Endothelial cell of umbilical vein (primary cell): ENCODE measurements around the gene CHCHD10. TPM values are rescaled to one million over a fixed set of nuclear protein-coding genes. Genes with fewer than 3 reads are reported as not detected.

Source experiments
- BruUV-seq: library from RNA; stranded (reverse); fragments of 400-500 nt; replicated peaks from 2 replicates; lab custom pipeline; 2021; lab: Mats Ljungman, UMichigan
- CTCF ChIA-PET: fragments of 300-600, 350-600 bp; sonication (Branson Sonifier 250); formaldehyde crosslinking; loops from one replicate; lab custom pipeline; 2021; ENCODE audit warnings: antibody characterized with exemption, inconsistent platforms; lab: Charles Lee
- POLR2A ChIA-PET: fragments of 300-600, 350-600 bp; sonication (Branson Sonifier 250); formaldehyde crosslinking; loops from one replicate; lab custom pipeline; 2021; ENCODE audit warnings: antibody characterized with exemption, inconsistent platforms; lab: Charles Lee
- DNase-seq: peaks from one replicate; pipeline ENCODE4 v3.0.0-alpha.2; 2011; ENCODE audit warnings: low read depth, low spot score
- FAIRE-seq: peaks from 2 replicates; lab custom pipeline; 2011; peaks lifted over from hg19 to GRCh38; lab: Jason Lieb, UNC
- H2AFZ ChIP-seq: 2 replicates; pipeline ENCODE4 v1.6.0; 2012; ENCODE audit warnings: low read depth, low read length, control low read depth, inconsistent platforms
- H3K27ac ChIP-seq: 2 replicates; pipeline ENCODE4 v1.5.1; 2011; ENCODE audit warnings: low read depth, mild to moderate bottlenecking, control low read depth, low read length, moderate library complexity; ENCODE audit not compliant: insufficient read depth
- H3K27me3 ChIP-seq, 2 experiments: 2 replicates each; pipeline versions ENCODE4 v1.6.0 to v1.6.1; 2011; ENCODE audit warnings: low read length in 2 of 2, mixed read lengths in 1 of 2; ENCODE audit not compliant: control insufficient read depth in 2 of 2, insufficient read depth in 2 of 2
- H3K36me3 ChIP-seq, 2 experiments: 2 replicates in 1 of 2; 3 replicates in 1 of 2; pipeline ENCODE4 v1.5.1; 2011; ENCODE audit warnings: low read length in 2 of 2, mild to moderate bottlenecking in 1 of 2, moderate library complexity in 1 of 2; ENCODE audit not compliant: control insufficient read depth in 2 of 2, insufficient read depth in 2 of 2; ENCODE audit errors: extremely low read depth in 1 of 2
- H3K4me1 ChIP-seq: 3 replicates; pipeline ENCODE4 v1.5.1; 2011; ENCODE audit warnings: mild to moderate bottlenecking, low read length; ENCODE audit not compliant: control insufficient read depth, insufficient read depth; ENCODE audit errors: extremely low read depth
- H3K4me2 ChIP-seq: 2 replicates; pipeline ENCODE4 v1.6.1; 2011; ENCODE audit warnings: low read length, control low read depth, mixed read lengths; ENCODE audit not compliant: insufficient read depth
- H3K4me3 ChIP-seq, 3 experiments: fragments of 200-600 bp in 1 of 3; sonication (generic), shearing (Covaris generic) in 1 of 3; replicated peaks in 1 of 3; 2 replicates each; pipeline ENCODE4 v1.5.1; 2011 to 2016; ENCODE audit warnings: control low read depth in 3 of 3, low read length in 3 of 3, mild to moderate bottlenecking in 2 of 3, inconsistent platforms in 1 of 3, low read depth in 1 of 3, moderate library complexity in 1 of 3; ENCODE audit not compliant: insufficient read depth in 1 of 3
- H3K79me2 ChIP-seq: 2 replicates; pipeline ENCODE4 v1.6.0; 2012; ENCODE audit warnings: low read length, inconsistent platforms; ENCODE audit not compliant: control insufficient read depth, insufficient read depth
- H3K9ac ChIP-seq: replicated peaks from 2 replicates; pipeline ENCODE3; 2011; ENCODE audit warnings: low read length, control low read depth; ENCODE audit not compliant: insufficient read depth; ENCODE audit errors: extremely low read depth
- H3K9me1 ChIP-seq: replicated peaks from 3 replicates; pipeline ENCODE4 v1.6.0; 2011; ENCODE audit warnings: mild to moderate bottlenecking, low read length; ENCODE audit not compliant: control insufficient read depth, insufficient read depth; ENCODE audit errors: extremely low read depth
- H3K9me3 ChIP-seq: replicated peaks from 2 replicates; pipeline ENCODE4 v1.5.1; 2012; ENCODE audit warnings: low read length, inconsistent platforms; ENCODE audit not compliant: control insufficient read depth, insufficient read depth
- H4K20me1 ChIP-seq: replicated peaks from 2 replicates; pipeline ENCODE3; 2011; ENCODE audit warnings: mild to moderate bottlenecking, low read length; ENCODE audit not compliant: control insufficient read depth, insufficient read depth; ENCODE audit errors: extremely low read depth
- CTCF ChIP-seq, 2 donors: IDR thresholded peaks; 1 replicate in 1 of 2; 2 replicates in 1 of 2; pipeline ENCODE4 v1.5.1; 2011; ENCODE audit warnings: low read length in 2 of 2, mild to moderate bottlenecking in 2 of 2, moderate library complexity in 2 of 2, control low read depth in 1 of 2, inconsistent platforms in 1 of 2, low read depth in 1 of 2; ENCODE audit not compliant: insufficient read depth in 1 of 2; ENCODE audit errors: extremely low read depth in 1 of 2
- EZH2 ChIP-seq: IDR thresholded peaks from 2 replicates; pipeline ENCODE4 v1.6.1; 2012; ENCODE audit warnings: borderline replicate concordance, low read depth, mild to moderate bottlenecking, moderate library complexity, low read length, inconsistent platforms; ENCODE audit not compliant: severe bottlenecking
- FOS ChIP-seq: IDR thresholded peaks from 2 replicates; pipeline ENCODE4 v1.6.1; 2011; ENCODE audit warnings: mild to moderate bottlenecking, low read length, moderate library complexity, borderline replicate concordance; ENCODE audit not compliant: insufficient read depth
- GATA2 ChIP-seq: IDR thresholded peaks from 2 replicates; pipeline ENCODE4 v1.7.0; 2011; ENCODE audit warnings: low read depth, mild to moderate bottlenecking, moderate library complexity, mixed read lengths, low read length; ENCODE audit not compliant: insufficient read length, insufficient read depth
- JUN ChIP-seq: IDR thresholded peaks from 2 replicates; pipeline ENCODE4 v1.6.1; 2011; ENCODE audit warnings: borderline replicate concordance, low read depth; ENCODE audit not compliant: insufficient read length, insufficient read depth
- MAX ChIP-seq: IDR thresholded peaks from 2 replicates; pipeline ENCODE4 v1.6.1; 2011; ENCODE audit not compliant: insufficient read depth, insufficient read length
- MYC ChIP-seq: IDR thresholded peaks from one replicate; pipeline ENCODE4 v1.6.1; 2011; ENCODE audit warnings: mild to moderate bottlenecking, low read depth, low read length
- POLR2A ChIP-seq: IDR thresholded peaks from 2 replicates; pipeline ENCODE4 v1.6.1; 2012; ENCODE audit warnings: low read depth, mild to moderate bottlenecking, control low read depth, low read length
- POLR2AphosphoS5 ChIP-seq: IDR thresholded peaks from 2 replicates; pipeline ENCODE4 v1.6.1; 2012; ENCODE audit warnings: low read depth, mild to moderate bottlenecking, control low read depth, low read length, moderate library complexity; ENCODE audit not compliant: insufficient read depth
- dilution Hi-C: fragments of 300-500 bp; cut with MboI; formaldehyde crosslinking; loops from one replicate; pipeline ENCODE4 v1.15.0; 2019; ENCODE audit warnings: low sequenced_read_pairs; ENCODE audit not compliant: extremely low pct_ligation_motif_present
- intact Hi-C: fragments of 100-400 bp; cut with micrococcal nuclease; formaldehyde crosslinking; loops from one replicate; pipeline ENCODE4 v1.10.0; 2022
- polyA plus RNA-seq, 4 experiments: library from polyadenylated mRNA; depleted of rRNA in 3 of 4; stranded (reverse) in 3 of 4; unstranded in 1 of 4; fragments of >200 nt; gene quantifications; 2 replicates each; pipeline versions ENCODE4 v1.2.1 to v1.2.3, GENCODE V29; 2011 to 2012; ENCODE audit warnings: missing spikeins in 1 of 4
- total RNA-seq: library from RNA; stranded (reverse); gene quantifications from 2 replicates; pipeline ENCODE4 v1.2.3, GENCODE V29; 2021

CHCHD10 gene
- total and polyA plus RNA-seq, 2 donors (not counting 3 experiments of a cell fraction or from before 2014, with no cell fraction given), result 28.1 to 75.6 TPM

- ChIA-PET POLR2A (no interaction called here), CTCF (interaction anchor here (1.4 kb wide), 1 partner anchor 34 kb away, joined by 6 read pairs; no protein-coding TSS in a partner anchor)
- Histone ChIP-seq H3K4me1 (no peaks in the 10 kb centered on the region), H3K79me2 (no peaks in the 10 kb centered on the region), H3K27me3 (no peaks in the 10 kb centered on the region), H2AFZ (no peak overlapping the region), H3K27ac (no peak overlapping the region), H3K36me3 (peaks cover 24 to 45% of the 10 kb centered on the region in 2 experiments), H3K9me1 (no peaks in the 10 kb centered on the region), H3K9me3 (no peaks in the 10 kb centered on the region), H3K4me2 (no peak overlapping the region), H4K20me1 (no peaks in the 10 kb centered on the region), H3K4me3 (no peak overlapping the region), H3K9ac (no peak overlapping the region)
- dilution Hi-C loops (no loop called here), intact Hi-C loops (no loop called here)
- DNase-seq (no peak), FAIRE-seq (no peak)
- TF ChIP-seq EZH2 (no peak), POLR2A (no peak), MYC (no peak), GATA2 (no peak), FOS (no peak), MAX (no peak), JUN (no peak), POLR2AphosphoS5 (no peak), CTCF (IDR thresholded peaks at IDR 0.05; ENCODE audit: extremely low read depth in 1 of 2, insufficient read depth in 1 of 2, low read depth in 1 of 2, low read length in 2 of 2) (no peak)
- no TSS peak for BruUV-seq
Observed at GRCh38 chr22:23804781-23805291, 37.1 kb upstream of the CHCHD10 start.
